GM21529 (cell line): ENCODE data around the gene TTC6.

Experiments used
- ATAC-seq: cut with Tn5 transposase; IDR thresholded peaks from one replicate; pipeline ENCODE4 v1.9.1; 2021; ENCODE audit not compliant: unreplicated experiment

TTC6 gene

DNA sequence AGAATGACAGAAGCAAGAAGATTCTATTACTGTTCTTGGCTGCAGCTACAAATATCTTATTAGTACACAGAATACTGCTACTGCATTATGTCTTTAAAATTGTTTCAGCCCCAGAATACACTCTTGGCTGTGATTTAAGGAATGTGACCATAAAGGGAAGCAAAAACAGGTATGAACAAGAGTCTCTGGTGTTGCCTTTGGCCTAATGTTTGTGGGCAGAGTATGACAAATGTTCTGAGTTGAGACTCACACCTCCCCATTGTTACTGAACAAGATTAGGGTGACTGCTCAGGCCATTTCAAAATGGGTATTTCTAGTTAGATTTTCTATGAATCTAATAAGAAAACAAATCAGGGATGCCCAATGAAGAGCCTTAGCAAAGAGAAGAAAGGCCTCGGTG lies 28.5 kb downstream of the TTC6 start:
- no peak for ATAC-seq

DNA sequence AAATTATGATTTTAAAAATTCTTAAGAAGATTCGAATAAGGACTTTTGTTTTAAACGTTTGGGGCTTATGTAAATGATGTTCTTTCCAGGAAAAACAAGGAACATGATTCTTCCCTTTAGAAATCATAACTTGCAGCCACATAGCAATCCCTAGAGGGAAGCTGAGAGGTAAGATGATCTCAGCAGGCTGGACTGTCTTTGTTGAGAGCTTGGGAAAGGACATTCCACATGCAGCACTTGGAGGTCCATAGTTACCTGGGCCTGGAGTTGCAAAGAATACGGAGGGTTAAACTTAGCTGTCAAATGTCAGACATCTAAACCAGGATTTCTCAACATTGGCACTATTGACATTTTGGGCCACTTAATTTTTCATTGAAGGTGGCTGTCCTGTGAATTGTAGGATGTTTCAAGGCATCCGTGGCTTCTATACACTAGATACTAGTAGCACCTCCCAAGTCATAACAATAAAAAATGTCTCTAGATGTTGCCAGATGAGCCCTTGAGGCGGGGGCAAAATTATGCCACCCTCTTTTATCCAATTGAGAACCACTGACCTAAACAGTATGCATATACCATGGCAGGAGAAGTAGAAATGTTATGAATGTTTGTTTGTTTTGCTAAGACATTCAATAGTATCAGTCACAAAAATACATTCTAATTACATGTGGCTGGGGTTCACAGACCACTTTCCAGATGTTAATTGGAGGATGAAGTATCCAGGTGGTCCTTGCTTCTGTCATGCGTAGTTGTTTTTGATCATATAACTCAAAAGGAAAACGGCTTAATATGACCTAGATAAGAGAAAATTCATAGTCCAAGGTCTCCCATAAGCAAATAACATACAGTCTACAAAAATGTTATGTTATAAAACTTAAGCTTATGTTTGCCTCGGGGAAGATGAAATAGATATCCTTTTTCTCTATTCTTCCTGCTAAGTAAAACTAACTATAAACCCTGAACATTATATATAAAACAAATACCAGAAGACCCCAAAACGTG lies 30.5 kb downstream of the TTC6 start:
- ATAC-seq = no peak

DNA sequence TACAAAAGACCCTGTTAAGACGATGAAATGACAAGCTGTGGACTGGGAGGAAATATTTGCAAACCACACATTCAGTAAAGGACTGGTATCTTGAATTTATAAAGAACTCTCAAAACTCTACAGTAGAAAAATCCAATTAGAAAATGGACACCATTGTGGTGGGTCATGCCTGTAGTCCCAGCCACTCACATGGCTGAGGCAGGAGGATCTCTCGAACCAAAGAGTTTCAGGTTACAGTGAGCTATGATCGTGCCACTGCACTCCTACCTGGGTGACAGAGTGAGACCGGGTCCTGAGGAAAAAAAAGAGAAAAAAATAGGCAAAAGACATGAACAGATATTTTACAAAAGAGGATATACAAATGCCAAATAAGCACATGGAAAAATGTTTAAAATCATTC lies 41.9 kb downstream of the TTC6 start:
- no peak for ATAC-seq

DNA sequence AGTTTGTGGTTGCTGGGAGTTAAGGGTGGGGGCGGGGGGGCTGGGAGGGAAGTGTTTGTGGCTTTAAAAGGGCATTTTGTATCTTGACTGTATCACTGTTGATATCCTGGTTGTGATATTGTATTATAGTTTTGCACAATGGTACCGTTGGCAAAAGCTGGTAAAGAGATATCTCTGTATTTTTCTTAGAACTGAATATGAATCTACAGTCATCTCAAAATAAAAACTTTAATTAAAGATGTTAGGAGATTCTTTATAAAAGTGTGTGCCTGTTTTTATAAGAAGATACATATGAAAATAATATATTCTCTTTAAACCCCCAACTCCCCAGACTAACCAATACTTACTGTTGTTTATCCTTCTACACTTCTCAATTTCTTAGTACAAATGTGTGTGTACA lies 43.2 kb downstream of the TTC6 start:
- no peak for ATAC-seq

DNA sequence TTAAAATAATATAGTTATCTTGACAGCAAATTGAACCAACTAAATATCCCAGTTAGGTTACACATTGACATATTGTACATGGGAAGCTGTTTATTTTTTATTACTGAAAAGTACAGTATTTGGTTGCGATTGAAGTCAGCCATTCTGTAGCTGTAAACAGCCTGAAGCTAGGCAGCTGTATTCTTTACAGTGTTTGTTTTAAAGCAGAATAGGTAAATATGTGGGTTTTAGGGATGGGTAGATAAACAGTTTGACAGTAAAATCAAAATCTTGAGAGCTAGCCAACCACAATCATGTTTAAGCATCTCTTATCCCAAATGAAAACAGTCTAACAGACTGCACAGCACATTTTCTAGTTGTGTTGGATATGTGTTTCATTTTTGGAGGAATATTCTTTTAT lies 45.7 kb downstream of the TTC6 start:
- ATAC-seq = no peak

DNA sequence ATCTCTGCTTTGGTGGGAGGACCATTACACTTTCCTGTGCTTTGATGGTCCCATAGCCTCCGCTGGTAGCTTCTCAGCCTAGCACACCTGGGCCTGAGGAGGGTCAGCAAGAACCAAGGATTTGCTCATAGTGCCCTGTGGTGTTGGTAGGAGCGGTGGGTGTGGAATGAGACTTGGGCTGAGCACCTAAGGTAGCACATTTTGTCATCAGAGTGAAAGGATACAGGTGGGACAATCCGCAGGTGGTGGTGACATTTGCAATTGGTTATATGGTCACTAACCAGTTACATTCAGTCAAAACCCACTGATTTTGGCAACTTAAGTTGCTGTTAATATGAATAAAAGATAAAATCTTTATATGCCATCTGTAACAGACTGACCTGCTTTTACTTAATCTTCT lies 46.7 kb downstream of the TTC6 start:
- ATAC-seq = no peak

DNA sequence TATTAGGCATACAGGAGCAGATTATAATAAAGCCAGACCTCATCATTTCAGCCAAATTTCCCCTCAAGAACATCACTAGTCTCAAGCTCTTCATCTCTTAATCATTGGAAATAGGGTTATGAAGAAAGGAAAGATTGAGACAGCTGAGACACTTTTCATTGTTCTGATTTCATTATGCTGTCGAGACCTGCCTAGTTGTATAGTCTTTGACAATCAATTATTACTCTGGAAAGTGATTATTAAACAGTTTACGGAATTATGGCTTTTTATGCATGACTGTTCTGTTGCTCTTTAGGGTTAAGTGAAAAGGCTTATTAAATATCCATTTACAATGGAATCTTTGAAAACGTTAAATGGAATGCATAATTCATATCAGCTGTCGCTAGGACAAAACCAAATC lies 48.3 kb downstream of the TTC6 start:
- ATAC-seq = no peak
